ENCODE data around the gene NPR3. TPM values are rescaled to one million over a fixed set of nuclear protein-coding genes. Genes with fewer than 3 reads are reported as not detected.

Gene NPR3
- total RNA-seq: 35.8 TPM
- long read RNA-seq, full-length matches to known transcripts: 24 of 43 reads
- long read RNA-seq, partial matches to known transcripts: 1 of 43 reads
- long read RNA-seq, other reads (novel, unspliced or antisense): 18 of 43 reads

GRCh38 chr5:32710550-32711361, at the start of gene NPR3:
TSS of gene NPR3 (plus strand) at chr5:32711321. CDS start at chr5:32711777, 456 bp downstream.
- DNase-seq (no peak), ATAC-seq (peak; percentile 54 to 58)
- no peak for TF ChIP-seq CTCF (IDR thresholded peaks at IDR 0.05)
- Histone ChIP-seq H3K27ac (peak within 1 kb of the TSS; percentile 66), H3K36me3 (no peaks in the 10 kb centered on the region), H3K4me3 (peak within 1 kb of the TSS; percentile 74), H3K4me1 (peaks cover 35% of the 10 kb centered on the region), H3K27me3 (ENCODE audit: low read depth) (peaks cover 38% of the 10 kb centered on the region), H3K9me3 (no peaks in the 10 kb centered on the region)
- intact Hi-C loops (cut with DNase I): no loop called here

DNA sequence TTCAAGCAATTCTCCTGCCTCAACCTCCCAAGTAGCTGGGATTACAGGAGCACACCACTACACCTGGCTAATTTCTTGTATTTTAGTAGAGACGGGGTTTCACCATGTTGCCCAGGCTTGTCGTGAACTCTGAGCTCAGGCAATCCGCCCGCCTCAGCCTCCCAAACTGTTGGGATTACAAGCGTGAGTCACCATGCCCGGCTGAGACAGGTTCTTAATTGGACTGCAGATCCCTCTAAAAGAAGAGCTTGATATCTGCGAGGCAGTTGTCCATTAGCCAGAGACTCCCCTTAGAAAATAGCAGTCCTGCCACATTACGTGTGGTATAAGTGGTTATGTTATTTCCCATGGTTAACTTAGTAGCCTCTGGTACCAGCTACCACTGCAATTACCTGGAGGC, 46.6 kb upstream of the NPR3 start:
- no peak for DNase-seq
- no peaks in the 10 kb centered on the region for H3K27me3 ChIP-seq (ENCODE audit: low read depth)
- no peak for ATAC-seq
- no peaks in the 10 kb centered on the region for H3K9me3 ChIP-seq
- intact Hi-C loops (cut with DNase I): no loop called here
- H3K36me3 ChIP-seq: no peaks in the 10 kb centered on the region
- no peak for TF ChIP-seq CTCF (IDR thresholded peaks at IDR 0.05)
- no peak overlapping the region for H3K4me3 ChIP-seq
- H3K27ac ChIP-seq: no peak overlapping the region
- no peaks in the 10 kb centered on the region for H3K4me1 ChIP-seq

DNA sequence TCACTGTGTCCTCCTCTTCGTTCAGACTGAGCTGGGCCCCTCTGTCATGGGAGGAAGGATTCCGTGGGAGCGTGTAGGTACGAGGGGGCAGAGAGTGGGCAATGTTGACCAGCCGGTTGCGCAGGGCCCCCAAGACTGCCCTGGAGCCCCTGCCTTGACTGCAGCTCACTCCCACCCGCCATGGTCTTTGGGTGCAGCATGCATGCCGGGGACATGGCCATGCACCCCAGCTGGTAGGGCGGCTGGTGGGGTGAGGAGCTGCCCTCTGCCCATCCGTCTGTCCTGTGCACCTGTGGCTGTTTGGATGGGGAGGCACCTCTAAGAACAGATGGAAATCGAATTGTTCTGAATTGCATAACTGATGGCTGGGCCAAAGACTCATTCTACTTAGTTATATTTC, 42.6 kb upstream of the NPR3 start:
- intact Hi-C loops (cut with DNase I): no loop called here
- no peak overlapping the region for H3K27ac ChIP-seq
- H3K36me3 ChIP-seq: no peaks in the 10 kb centered on the region
- no peak for DNase-seq
- peaks cover 20% of the 10 kb centered on the region for H3K9me3 ChIP-seq
- TF ChIP-seq CTCF (IDR thresholded peaks at IDR 0.05): no peak
- H3K4me3 ChIP-seq: no peak overlapping the region
- no peak for ATAC-seq
- no peaks in the 10 kb centered on the region for H3K4me1 ChIP-seq
- H3K27me3 ChIP-seq (ENCODE audit: low read depth): no peaks in the 10 kb centered on the region

- intact Hi-C loops (cut with DNase I): no loop called here
- Histone ChIP-seq H3K36me3 (no peaks in the 10 kb centered on the region), H3K4me3 (no peak overlapping the region), H3K27ac (no peak overlapping the region), H3K9me3 (peaks cover 20% of the 10 kb centered on the region), H3K4me1 (no peaks in the 10 kb centered on the region), H3K27me3 (ENCODE audit: low read depth) (no peaks in the 10 kb centered on the region)
- ATAC-seq (no peak), DNase-seq (no peak)
- no peak for TF ChIP-seq CTCF (IDR thresholded peaks at IDR 0.05)
Observed at GRCh38 chr5:32673272-32673671, 37.8 kb upstream of the NPR3 start.

GRCh38 chr5:32677023-32677422, 34.1 kb upstream of the NPR3 start:
- no peak overlapping the region for H3K4me3 ChIP-seq
- no peaks in the 10 kb centered on the region for H3K27me3 ChIP-seq (ENCODE audit: low read depth)
- no peaks in the 10 kb centered on the region for H3K36me3 ChIP-seq
- intact Hi-C loops (cut with DNase I): no loop called here
- no peak for TF ChIP-seq CTCF (IDR thresholded peaks at IDR 0.05)
- no peak for ATAC-seq
- no peak for DNase-seq
- H3K9me3 ChIP-seq: peaks cover 7% of the 10 kb centered on the region
- H3K4me1 ChIP-seq: peaks cover 6% of the 10 kb centered on the region
- H3K27ac ChIP-seq: no peak overlapping the region

Measured in lower lobe of right lung (tissue), 2 donors.